Neural progenitor cell (in vitro differentiated cells): Measurements from ENCODE around the gene NEURL1. TPM values are rescaled to one million over a fixed set of nuclear protein-coding genes. Genes with fewer than 3 reads are reported as not detected.

Experiments
- DNase-seq: peaks from one replicate; pipeline ENCODE4 v3.0.0-alpha.2; 2016; ENCODE audit warnings: low spot score
- H2AFZ ChIP-seq: fragments of 200-600 bp; sonication (generic); replicated peaks from 2 replicates; pipeline ENCODE4 v1.6.1; 2016; ENCODE audit warnings: antibody characterized with exemption
- H3F3A ChIP-seq: fragments of 200-600 bp; sonication (generic); 2 replicates; pipeline ENCODE4 v1.6.1; 2016; ENCODE audit warnings: antibody characterized with exemption, low read depth
- H3K27ac ChIP-seq: fragments of 200-600 bp; sonication (generic); 2 replicates; pipeline ENCODE4 v1.5.1; 2016; ENCODE audit warnings: mild to moderate bottlenecking
- H3K27me3 ChIP-seq: fragments of 200-600 bp; sonication (generic); 2 replicates; pipeline ENCODE4 v1.6.1; 2016; ENCODE audit warnings: mild to moderate bottlenecking, moderate library complexity
- H3K36me3 ChIP-seq: fragments of 200-600 bp; sonication (generic); 2 replicates; pipeline ENCODE4 v1.5.1; 2016
- H3K4me1 ChIP-seq: fragments of 200-600 bp; sonication (generic); 2 replicates; pipeline ENCODE4 v1.6.1; 2016; ENCODE audit warnings: mixed run types
- H3K4me2 ChIP-seq: fragments of 200-600 bp; sonication (generic); 2 replicates; pipeline ENCODE4 v1.6.1; 2016
- H3K4me3 ChIP-seq: fragments of 200-600 bp; sonication (generic); 2 replicates; pipeline ENCODE4 v1.5.1; 2016
- H3K79me2 ChIP-seq: fragments of 200-600 bp; sonication (generic); 2 replicates; pipeline ENCODE4 v1.6.1; 2016; ENCODE audit warnings: low read depth
- H3K9ac ChIP-seq: fragments of 200-600 bp; sonication (generic); 2 replicates; pipeline ENCODE4 v1.6.1; 2016
- H3K9me3 ChIP-seq: fragments of 200-600 bp; sonication (generic); 2 replicates; pipeline ENCODE4 v1.5.1; 2016; ENCODE audit warnings: low read depth
- H4K20me1 ChIP-seq: fragments of 200-600 bp; sonication (generic); 2 replicates; pipeline ENCODE4 v1.6.1; 2016; ENCODE audit warnings: low read depth
- H3K27ac Mint-ChIP-seq: 3 replicates; pipeline ENCODE4 v1.8.0; 2021; ENCODE audit warnings: mixed read lengths
- H3K27me3 Mint-ChIP-seq: 2 replicates; pipeline ENCODE4 v1.8.0; 2022; ENCODE audit warnings: low read depth, mild to moderate bottlenecking, inconsistent platforms, moderate library complexity, mixed read lengths; ENCODE audit not compliant: insufficient read depth
- H3K36me3 Mint-ChIP-seq: 3 replicates; pipeline ENCODE4 v1.8.0; 2021; ENCODE audit warnings: mixed read lengths
- H3K4me1 Mint-ChIP-seq: 3 replicates; pipeline ENCODE4 v1.8.0; 2021; ENCODE audit warnings: mixed read lengths
- H3K4me3 Mint-ChIP-seq: 3 replicates; pipeline ENCODE4 v1.8.0; 2021; ENCODE audit warnings: mild to moderate bottlenecking, moderate library complexity, mixed read lengths
- H3K9me3 Mint-ChIP-seq: 3 replicates; pipeline ENCODE4 v1.8.0; 2020; ENCODE audit warnings: mixed read lengths
- CTCF ChIP-seq: fragments of 200-600 bp; sonication (generic); IDR thresholded peaks from 2 replicates; pipeline ENCODE4 v1.5.1; 2017; ENCODE audit warnings: antibody characterized with exemption, mild to moderate bottlenecking
- EZH2 ChIP-seq: fragments of 200-600 bp; sonication (generic); IDR thresholded peaks from 2 replicates; pipeline ENCODE4 v1.6.1; 2017; ENCODE audit warnings: antibody characterized with exemption, mild to moderate bottlenecking, moderate library complexity
- EZH2phosphoT487 ChIP-seq: fragments of 200-600 bp; sonication (generic); IDR thresholded peaks from 2 replicates; pipeline ENCODE4 v1.6.1; 2017; ENCODE audit warnings: antibody characterized with exemption
- total RNA-seq: library from RNA; depleted of rRNA; stranded (reverse); fragments of >200 nt; gene quantifications from 2 replicates; pipeline ENCODE4 v1.2.3, GENCODE V29; 2015; ENCODE audit warnings: low replicate concordance

The NEURL1 gene
- total RNA-seq, 1 donor from 2014 or later = 0.06 TPM

- Histone ChIP-seq H4K20me1 (no peaks in the 10 kb centered on the region), H3K27ac (no peak overlapping the region), H3K36me3 (no peaks in the 10 kb centered on the region), H3K9ac (no peak overlapping the region), H3K4me2 (no peak overlapping the region), H3F3A (no peaks in the 10 kb centered on the region), H3K9me3 (no peaks in the 10 kb centered on the region), H3K79me2 (no peaks in the 10 kb centered on the region), H3K4me1 (peaks cover 8% of the 10 kb centered on the region), H3K4me3 (no peak overlapping the region), H3K27me3 (no peaks in the 10 kb centered on the region), H2AFZ (no peak overlapping the region)
- H3K9me3 Mint-ChIP-seq = no peaks in the 10 kb centered on the region
- TF ChIP-seq EZH2phosphoT487 = no peak
- TF ChIP-seq CTCF = no peak
- no peak for TF ChIP-seq EZH2
- peaks cover 4% of the 10 kb centered on the region for H3K27me3 Mint-ChIP-seq
- DNase-seq = no peak
- H3K27ac Mint-ChIP-seq = no peak overlapping the region
- peaks cover 23% of the 10 kb centered on the region for H3K4me1 Mint-ChIP-seq
- no peak overlapping the region for H3K4me3 Mint-ChIP-seq
- H3K36me3 Mint-ChIP-seq = peaks cover 13% of the 10 kb centered on the region
Observed at GRCh38 chr10:103585011-103585405, 91.5 kb downstream of the NEURL1 start.

GRCh38 chr10:103587073-103587472 lies 93.6 kb downstream of the NEURL1 start:
- no peaks in the 10 kb centered on the region for H3K9me3 Mint-ChIP-seq
- H3K4me1 Mint-ChIP-seq = peaks cover 9% of the 10 kb centered on the region
- no peaks in the 10 kb centered on the region for H4K20me1 ChIP-seq
- H3K4me1 ChIP-seq = peaks cover 6% of the 10 kb centered on the region
- no peak overlapping the region for H3K4me2 ChIP-seq
- H3K27me3 ChIP-seq = no peaks in the 10 kb centered on the region
- H3K79me2 ChIP-seq = no peaks in the 10 kb centered on the region
- no peak overlapping the region for H2AFZ ChIP-seq
- H3K4me3 ChIP-seq = no peak overlapping the region
- H3K9me3 ChIP-seq = no peaks in the 10 kb centered on the region
- H3K27me3 Mint-ChIP-seq = peaks cover 2% of the 10 kb centered on the region
- no peaks in the 10 kb centered on the region for H3F3A ChIP-seq
- TF ChIP-seq EZH2phosphoT487 (no peak), EZH2 (no peak), CTCF (no peak)
- H3K27ac Mint-ChIP-seq = no peak overlapping the region
- peaks cover 13% of the 10 kb centered on the region for H3K36me3 Mint-ChIP-seq
- DNase-seq = no peak
- H3K27ac ChIP-seq = no peak overlapping the region
- no peaks in the 10 kb centered on the region for H3K36me3 ChIP-seq
- H3K4me3 Mint-ChIP-seq = no peak overlapping the region
- no peak overlapping the region for H3K9ac ChIP-seq

GRCh38 chr10:103589074-103589630 lies 95.6 kb downstream of the NEURL1 start:
- TF ChIP-seq CTCF (no peak), EZH2 (no peak), EZH2phosphoT487 (no peak)
- H3K9ac ChIP-seq = no peak overlapping the region
- H3K36me3 Mint-ChIP-seq = peaks cover 12% of the 10 kb centered on the region
- H3K4me2 ChIP-seq = no peak overlapping the region
- H3K27ac Mint-ChIP-seq = no peak overlapping the region
- no peaks in the 10 kb centered on the region for H3K27me3 ChIP-seq
- no peak overlapping the region for H3K4me3 ChIP-seq
- no peak overlapping the region for H2AFZ ChIP-seq
- no peaks in the 10 kb centered on the region for H3K79me2 ChIP-seq
- no peaks in the 10 kb centered on the region for H3K4me1 ChIP-seq
- no peaks in the 10 kb centered on the region for H3K4me1 Mint-ChIP-seq
- no peak overlapping the region for H3K27ac ChIP-seq
- DNase-seq = no peak
- H3K4me3 Mint-ChIP-seq = no peak overlapping the region
- no peaks in the 10 kb centered on the region for H3K9me3 ChIP-seq
- H3K9me3 Mint-ChIP-seq = no peaks in the 10 kb centered on the region
- H4K20me1 ChIP-seq = no peaks in the 10 kb centered on the region
- H3F3A ChIP-seq = no peaks in the 10 kb centered on the region
- no peaks in the 10 kb centered on the region for H3K36me3 ChIP-seq
- peaks cover 2% of the 10 kb centered on the region for H3K27me3 Mint-ChIP-seq
